ENCODE measurements around the gene DAB1. TPM values are rescaled to one million over a fixed set of nuclear protein-coding genes. Genes with fewer than 3 reads are reported as not detected.

Gene DAB1
- polyA plus RNA-seq, 3 donors, result not detected

DNA sequence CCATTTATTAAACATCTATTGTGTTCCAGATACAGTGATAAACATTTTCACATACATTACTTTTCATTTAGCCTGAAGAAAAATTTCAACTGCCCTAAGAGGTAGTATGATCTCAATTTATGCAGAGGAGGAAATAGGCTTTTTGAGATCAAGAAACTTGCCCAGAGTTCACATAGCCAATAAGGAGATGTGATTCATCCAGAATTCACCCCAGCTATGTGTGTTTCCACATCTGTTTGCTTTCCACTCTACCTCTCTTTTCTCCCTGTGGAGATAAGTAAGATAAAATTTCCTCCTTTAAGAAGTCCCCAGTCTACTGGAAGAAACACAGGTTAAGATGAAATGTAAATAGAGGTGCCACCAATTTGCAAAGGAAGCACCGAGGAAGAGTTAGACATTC lies 258.3 kb downstream of the DAB1 start:
- no peaks in the 10 kb centered on the region for H3K79me2 ChIP-seq (ENCODE audit: insufficient read depth, low read length)
- H3K4me3 ChIP-seq (replicated peaks in 1 of 3; ENCODE audit: low read depth in 2 of 3, low read length in 3 of 3), result no peak overlapping the region
- Mint-ChIP-seq H3K27me3 (ENCODE audit: low read depth in 3 of 3) (peaks cover 0 to 4% (median 0%) of the 10 kb centered on the region in 3 donors), H3K36me3 (no peaks in the 10 kb centered on the region), H3K9me3 (peaks cover 0 to 4% (median 0%) of the 10 kb centered on the region in 7 donors), H3K27ac (no peak overlapping the region), H3K4me1 (no peaks in the 10 kb centered on the region), H3K4me3 (no peak overlapping the region)
- DNase-seq, result no peak
- H3K36me3 ChIP-seq (replicated peaks in 1 of 2; ENCODE audit: control insufficient read depth in 1 of 2, insufficient read depth in 2 of 2, low read length in 2 of 2), result no peaks in the 10 kb centered on the region
- H4K20me1 ChIP-seq (ENCODE audit: insufficient read depth, low read length), result no peaks in the 10 kb centered on the region
- intact Hi-C loops (cut with micrococcal nuclease), result no loop called here
- H3K27me3 ChIP-seq (ENCODE audit: control insufficient read depth in 2 of 2, insufficient read depth in 2 of 2, low read length in 2 of 2), result no peaks in the 10 kb centered on the region
- H3K9ac ChIP-seq (ENCODE audit: insufficient read depth, low read length, poor library complexity, severe bottlenecking), result no peak overlapping the region
- no peak overlapping the region for H3K4me2 ChIP-seq (replicated peaks; ENCODE audit: extremely low read depth, low read length, poor library complexity, severe bottlenecking)
- TF ChIP-seq, protein P1, sequence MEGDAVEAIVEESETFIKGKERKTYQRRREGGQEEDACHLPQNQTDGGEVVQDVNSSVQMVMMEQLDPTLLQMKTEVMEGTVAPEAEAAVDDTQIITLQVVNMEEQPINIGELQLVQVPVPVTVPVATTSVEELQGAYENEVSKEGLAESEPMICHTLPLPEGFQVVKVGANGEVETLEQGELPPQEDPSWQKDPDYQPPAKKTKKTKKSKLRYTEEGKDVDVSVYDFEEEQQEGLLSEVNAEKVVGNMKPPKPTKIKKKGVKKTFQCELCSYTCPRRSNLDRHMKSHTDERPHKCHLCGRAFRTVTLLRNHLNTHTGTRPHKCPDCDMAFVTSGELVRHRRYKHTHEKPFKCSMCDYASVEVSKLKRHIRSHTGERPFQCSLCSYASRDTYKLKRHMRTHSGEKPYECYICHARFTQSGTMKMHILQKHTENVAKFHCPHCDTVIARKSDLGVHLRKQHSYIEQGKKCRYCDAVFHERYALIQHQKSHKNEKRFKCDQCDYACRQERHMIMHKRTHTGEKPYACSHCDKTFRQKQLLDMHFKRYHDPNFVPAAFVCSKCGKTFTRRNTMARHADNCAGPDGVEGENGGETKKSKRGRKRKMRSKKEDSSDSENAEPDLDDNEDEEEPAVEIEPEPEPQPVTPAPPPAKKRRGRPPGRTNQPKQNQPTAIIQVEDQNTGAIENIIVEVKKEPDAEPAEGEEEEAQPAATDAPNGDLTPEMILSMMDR (IDR thresholded peaks at IDR 0.05), result no peak
- no peaks in the 10 kb centered on the region for H3K4me1 ChIP-seq (ENCODE audit: control insufficient read depth in 1 of 2, insufficient read depth in 2 of 2, low read length in 2 of 2)
- no peak overlapping the region for H2AFZ ChIP-seq (ENCODE audit: insufficient read depth, low read depth, low read length, poor library complexity, severe bottlenecking)
- no peaks in the 10 kb centered on the region for H3K9me3 ChIP-seq (replicated peaks in 1 of 2; ENCODE audit: control insufficient read depth in 1 of 2, insufficient read depth in 1 of 2, low read length in 2 of 2)
- no CpG with 5 or more reads among the region's 1 CpG for WGBS (ENCODE audit: insufficient coverage)
- H3K27ac ChIP-seq (ENCODE audit: low read depth in 1 of 2, low read length in 2 of 2), result no peak overlapping the region

DNA sequence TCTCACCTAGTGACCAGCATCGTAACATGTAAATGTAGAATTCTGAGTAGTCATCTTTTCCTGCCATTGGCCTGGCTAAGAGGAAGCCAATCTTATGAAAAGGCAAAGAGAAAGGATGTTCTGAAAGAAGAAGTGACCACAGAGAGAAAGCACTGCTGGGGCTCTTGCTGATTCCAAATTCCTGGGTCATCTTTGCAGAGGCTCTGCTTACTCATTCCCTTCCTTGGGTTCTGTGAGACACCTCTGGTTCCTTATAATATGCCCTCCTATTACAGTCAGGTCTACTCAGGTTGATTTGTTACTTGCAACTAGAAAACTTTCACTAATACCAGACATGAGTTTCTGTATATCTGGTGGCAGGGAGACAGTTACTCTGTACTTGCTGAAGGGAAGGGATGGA lies 259.3 kb downstream of the DAB1 start:
- Histone ChIP-seq H4K20me1 (ENCODE audit: insufficient read depth, low read length) (no peaks in the 10 kb centered on the region), H3K79me2 (ENCODE audit: insufficient read depth, low read length) (no peaks in the 10 kb centered on the region), H3K27me3 (ENCODE audit: control insufficient read depth in 2 of 2, insufficient read depth in 2 of 2, low read length in 2 of 2) (no peaks in the 10 kb centered on the region), H3K36me3 (replicated peaks in 1 of 2; ENCODE audit: control insufficient read depth in 1 of 2, insufficient read depth in 2 of 2, low read length in 2 of 2) (no peaks in the 10 kb centered on the region), H3K4me1 (ENCODE audit: control insufficient read depth in 1 of 2, insufficient read depth in 2 of 2, low read length in 2 of 2) (no peaks in the 10 kb centered on the region), H3K9ac (ENCODE audit: insufficient read depth, low read length, poor library complexity, severe bottlenecking) (no peak overlapping the region), H2AFZ (ENCODE audit: insufficient read depth, low read depth, low read length, poor library complexity, severe bottlenecking) (no peak overlapping the region), H3K9me3 (replicated peaks in 1 of 2; ENCODE audit: control insufficient read depth in 1 of 2, insufficient read depth in 1 of 2, low read length in 2 of 2) (no peaks in the 10 kb centered on the region), H3K27ac (ENCODE audit: low read depth in 1 of 2, low read length in 2 of 2) (no peak overlapping the region), H3K4me3 (replicated peaks in 1 of 3; ENCODE audit: low read depth in 2 of 3, low read length in 3 of 3) (no peak overlapping the region), H3K4me2 (replicated peaks; ENCODE audit: extremely low read depth, low read length, poor library complexity, severe bottlenecking) (no peak overlapping the region)
- 88% methylated on average over 1 of the region's 1 CpG for WGBS (ENCODE audit: insufficient coverage)
- intact Hi-C loops (cut with micrococcal nuclease), result no loop called here
- H3K9me3 Mint-ChIP-seq, result peaks cover 0 to 4% (median 0%) of the 10 kb centered on the region in 7 donors
- no peak for DNase-seq
- H3K4me3 Mint-ChIP-seq, result no peak overlapping the region
- H3K27ac Mint-ChIP-seq, result no peak overlapping the region
- TF ChIP-seq, protein P1 (IDR thresholded peaks at IDR 0.05), result no peak
- peaks cover 0 to 3% (median 0%) of the 10 kb centered on the region in 3 donors for H3K27me3 Mint-ChIP-seq (ENCODE audit: low read depth in 3 of 3)
- H3K4me1 Mint-ChIP-seq, result no peaks in the 10 kb centered on the region
- no peaks in the 10 kb centered on the region for H3K36me3 Mint-ChIP-seq

All from CD14-positive monocyte (primary cell).